Body of pancreas (tissue), 4 donors: ENCODE data around the gene HIVEP2. TPM values are rescaled to one million over a fixed set of nuclear protein-coding genes. Genes with fewer than 3 reads are reported as not detected.

Source experiments
- ATAC-seq: fragments of 150-250 bp; one replicate; pipeline ENCODE4 v1.9.1; 2016
- DNase-seq, 4 donors: peaks; one replicate each; pipeline ENCODE4 v3.0.0-alpha.2; 2019
- H3K27ac ChIP-seq, 4 donors: fragments of 200-600 bp; sonication (generic); 1 replicate in 3 of 4; 2 replicates in 1 of 4; pipeline versions ENCODE4 v1.5.1 to v1.6.1; 2016 to 2019; ENCODE audit warnings: mild to moderate bottlenecking in 1 of 4, mixed read lengths in 1 of 4, moderate library complexity in 1 of 4
- H3K27me3 ChIP-seq, 2 donors: fragments of 200-600 bp; sonication (generic); one replicate each; pipeline ENCODE4 v1.6.0; 2016; ENCODE audit warnings: mild to moderate bottlenecking in 1 of 2
- H3K36me3 ChIP-seq, 2 donors: fragments of 200-600 bp; sonication (generic); replicated peaks in 1 of 2; 2 replicates each; pipeline ENCODE4 v1.5.1; 2016; ENCODE audit warnings: low read depth in 2 of 2; ENCODE audit not compliant: insufficient read depth in 1 of 2
- H3K4me1 ChIP-seq: fragments of 200-600 bp; sonication (generic); one replicate; pipeline ENCODE4 v1.6.0; 2016
- H3K4me3 ChIP-seq, 2 donors: fragments of 200-600 bp; sonication (generic); 1 replicate in 1 of 2; 2 replicates in 1 of 2; pipeline ENCODE4 v1.5.1; 2016 to 2019
- H3K9me3 ChIP-seq, 3 donors: fragments of 200-600 bp; sonication (generic); 1 replicate in 2 of 3; 2 replicates in 1 of 3; pipeline ENCODE4 v1.5.1; 2016
- CTCF ChIP-seq, 7 experiments: fragments of 450-650 bp in 4 of 7; fragments of 200-600 bp in 3 of 7; sonication (generic) in 3 of 7; IDR thresholded peaks; one replicate each; pipeline ENCODE4 v1.5.1; 2016 to 2019; ENCODE audit warnings: antibody characterized with exemption in 7 of 7
- POLR2A ChIP-seq, 3 donors: fragments of 450-650 bp; IDR thresholded peaks; one replicate each; pipeline ENCODE4 v1.6.1; 2016; ENCODE audit warnings: antibody characterized with exemption in 3 of 3, mild to moderate bottlenecking in 2 of 3
- WGBS, 2 donors: methylation state at CpG; one replicate each; pipeline ENCODE4 v1.1.5; 2017; 5-methylcytosine and 5-hydroxymethylcytosine counted together
- intact Hi-C: fragments of 100-400 bp; cut with DNase I; formaldehyde crosslinking; loops from one replicate; pipeline ENCODE4 v1.15.1; 2023
- total RNA-seq, 2 donors: library from RNA; depleted of rRNA; stranded (reverse); fragments of >200 nt; gene quantifications; one replicate each; pipeline ENCODE4 v1.1.0, GENCODE V29; 2016

The HIVEP2 gene
- total RNA-seq, 2 donors from 2014 or later = 11.2 to 16.5 TPM

- WGBS, 2 donors = 63 to 65% methylated on average over 3 of the region's 3 CpGs
- intact Hi-C loops = no loop called here
- H3K4me1 ChIP-seq = peaks cover 29% of the 10 kb centered on the region
- no peaks in the 10 kb centered on the region for H3K27me3 ChIP-seq
- ATAC-seq (no peak), DNase-seq (no peak)
- no peaks in the 10 kb centered on the region for H3K36me3 ChIP-seq
- H3K27ac ChIP-seq = no peak overlapping the region
- TF ChIP-seq CTCF (IDR thresholded peaks at IDR 0.05) (no peak), POLR2A (IDR thresholded peaks at IDR 0.05) (no peak)
- H3K9me3 ChIP-seq = no peaks in the 10 kb centered on the region
- H3K4me3 ChIP-seq = no peak overlapping the region
These were observed 120.5 kb downstream of the HIVEP2 start for GRCh38 chr6:142824426-142824825.

- WGBS, 2 donors = 84 to 85% methylated on average over 10 of the region's 10 CpGs
- DNase-seq (no peak), ATAC-seq (no peak)
- Histone ChIP-seq H3K9me3 (no peaks in the 10 kb centered on the region), H3K36me3 (no peaks in the 10 kb centered on the region), H3K4me1 (peaks cover 29% of the 10 kb centered on the region), H3K27me3 (no peaks in the 10 kb centered on the region), H3K4me3 (no peak overlapping the region), H3K27ac (no peak overlapping the region)
- intact Hi-C loops = no loop called here
- TF ChIP-seq CTCF (IDR thresholded peaks at IDR 0.05) (no peak), POLR2A (IDR thresholded peaks at IDR 0.05) (no peak)
These were observed 121.6 kb downstream of the HIVEP2 start for GRCh38 chr6:142823256-142823902.

- intact Hi-C loops = no loop called here
- TF ChIP-seq CTCF (IDR thresholded peaks at IDR 0.05) = peak in 1 of 7 experiments; percentile 4
- TF ChIP-seq POLR2A (IDR thresholded peaks at IDR 0.05) = no peak
- Histone ChIP-seq H3K36me3 (no peaks in the 10 kb centered on the region), H3K9me3 (no peaks in the 10 kb centered on the region), H3K27me3 (no peaks in the 10 kb centered on the region), H3K4me1 (peaks cover 33% of the 10 kb centered on the region), H3K4me3 (no peak overlapping the region), H3K27ac (no peak overlapping the region)
- ATAC-seq (no peak), DNase-seq (no peak)
- 71 to 87% methylated on average over 3 of the region's 3 CpGs for WGBS, 2 donors
These were observed 122.1 kb downstream of the HIVEP2 start for GRCh38 chr6:142822842-142823241.

- 88 to 100% methylated on average over 1 of the region's 1 CpG for WGBS, 2 donors
- Histone ChIP-seq H3K9me3 (no peaks in the 10 kb centered on the region), H3K27me3 (no peaks in the 10 kb centered on the region), H3K4me3 (no peak overlapping the region), H3K27ac (no peak overlapping the region), H3K36me3 (no peaks in the 10 kb centered on the region), H3K4me1 (peaks cover 33% of the 10 kb centered on the region)
- intact Hi-C loops = no loop called here
- DNase-seq (no peak), ATAC-seq (no peak)
- TF ChIP-seq POLR2A (IDR thresholded peaks at IDR 0.05) (no peak), CTCF (IDR thresholded peaks at IDR 0.05) (no peak)
These were observed 122.6 kb downstream of the HIVEP2 start for GRCh38 chr6:142822383-142822782.

GRCh38 chr6:142821860-142822259, 123.1 kb downstream of the HIVEP2 start:
- DNase-seq (peak in 1 of 4 donors; percentile 38), ATAC-seq (no peak)
- 35 to 45% methylated on average over 3 to 4 of the region's 4 CpGs for WGBS, 2 donors
- intact Hi-C loops = no loop called here
- Histone ChIP-seq H3K27me3 (no peaks in the 10 kb centered on the region), H3K4me1 (peaks cover 33% of the 10 kb centered on the region), H3K36me3 (no peaks in the 10 kb centered on the region), H3K9me3 (no peaks in the 10 kb centered on the region), H3K27ac (no peak overlapping the region), H3K4me3 (no peak overlapping the region)
- TF ChIP-seq POLR2A (IDR thresholded peaks at IDR 0.05) = no peak
- TF ChIP-seq CTCF (IDR thresholded peaks at IDR 0.05) = no peak
